BLaER1 treated with 17β-estradiol and CSF1 and Interleukin-3, amounts not matched to agents 10 nM and 100 nM (cell line): Measurements from ENCODE around the gene GPC4.
A peak's percentile ranks its signal among the peaks of the same experiment; 100 is the strongest.

Experiments used
- H3K27ac ChIP-seq, 11 experiments: shearing (Covaris generic); formaldehyde crosslinking; 2 replicates each; pipeline ENCODE4 v1.8.1; 2022
- H3K27me3 ChIP-seq, 11 experiments: shearing (Covaris generic); formaldehyde crosslinking; 2 replicates each; pipeline ENCODE4 v1.8.1; 2022
- H3K36me3 ChIP-seq, 11 experiments: shearing (Covaris generic); formaldehyde crosslinking; 2 replicates each; pipeline ENCODE4 v1.8.1; 2022
- H3K4me1 ChIP-seq, 10 experiments: shearing (Covaris generic); formaldehyde crosslinking; 2 replicates each; pipeline ENCODE4 v1.8.1; 2022
- H3K4me2 ChIP-seq, 11 experiments: shearing (Covaris generic); formaldehyde crosslinking; 2 replicates each; pipeline ENCODE4 v1.8.1; 2022
- H3K4me3 ChIP-seq, 10 experiments: shearing (Covaris generic); formaldehyde crosslinking; 2 replicates each; pipeline ENCODE4 v1.8.1; 2022
- H3K9ac ChIP-seq, 11 experiments: shearing (Covaris generic); formaldehyde crosslinking; 2 replicates each; pipeline ENCODE4 v1.8.1; 2022
- H3K9me3 ChIP-seq, 11 experiments: shearing (Covaris generic); formaldehyde crosslinking; replicated peaks in 1 of 11; 2 replicates each; pipeline ENCODE4 v1.8.1; 2022
- H4K20me1 ChIP-seq, 11 experiments: shearing (Covaris generic); formaldehyde crosslinking; 2 replicates each; pipeline ENCODE4 v1.8.1; 2022
- Cebpa-rat ChIP-seq, 11 experiments: shearing (Covaris generic); IDR thresholded peaks; 2 replicates each; pipeline ENCODE4 v1.8.1; 2022

Gene GPC4

GRCh38 chrX:133366735-133367134, 48.6 kb downstream of the GPC4 start:
- Histone ChIP-seq H3K4me2 (no peak overlapping the region), H3K36me3 (no peaks in the 10 kb centered on the region), H3K9me3 (0 out of 22 replicates have a peak, but pooled peaks cover 0 to 4% (median 0%) of the 10 kb centered on the region in 11 experiments), H3K4me1 (peaks cover 0 to 9% (median 0%) of the 10 kb centered on the region in 10 experiments; a peak in 6 of 20 replicates), H3K4me3 (no peak overlapping the region), H3K9ac (no peak overlapping the region), H3K27me3 (peaks cover 96 to 100% (median 100%) of the 10 kb centered on the region in 11 experiments), H3K27ac (no peak overlapping the region), H4K20me1 (peaks cover 0 to 7% (median 0%) of the 10 kb centered on the region in 11 experiments; a peak in 2 of 22 replicates)
- TF ChIP-seq Cebpa-rat (IDR thresholded peaks at IDR 0.05): no peak

- no peak overlapping the region for H3K4me3 ChIP-seq
- H3K36me3 ChIP-seq: no peaks in the 10 kb centered on the region
- peaks cover 0 to 7% (median 0%) of the 10 kb centered on the region in 11 experiments; a peak in 1 of 22 replicates for H4K20me1 ChIP-seq
- peaks cover 0 to 9% (median 0%) of the 10 kb centered on the region in 10 experiments; a peak in 6 of 20 replicates for H3K4me1 ChIP-seq
- TF ChIP-seq Cebpa-rat (IDR thresholded peaks at IDR 0.05): no peak
- H3K4me2 ChIP-seq: no peak overlapping the region
- no peak overlapping the region for H3K9ac ChIP-seq
- peaks cover 96 to 100% (median 100%) of the 10 kb centered on the region in 11 experiments for H3K27me3 ChIP-seq
- no peak overlapping the region for H3K27ac ChIP-seq
- H3K9me3 ChIP-seq: 0 out of 22 replicates have a peak, but pooled peaks cover 0 to 4% (median 0%) of the 10 kb centered on the region in 11 experiments
These were observed 49.2 kb downstream of the GPC4 start for GRCh38 chrX:133365871-133366611.

- Histone ChIP-seq H3K4me2 (no peak overlapping the region), H3K4me3 (no peak overlapping the region), H3K9ac (no peak overlapping the region), H3K27me3 (peaks cover 98 to 100% (median 100%) of the 10 kb centered on the region in 11 experiments), H3K9me3 (0 out of 22 replicates have a peak, but pooled peaks cover 0 to 4% (median 0%) of the 10 kb centered on the region in 11 experiments), H4K20me1 (peaks cover 0 to 7% (median 0%) of the 10 kb centered on the region in 11 experiments; a peak in 1 of 22 replicates), H3K4me1 (peaks cover 0 to 9% (median 0%) of the 10 kb centered on the region in 10 experiments; a peak in 1 of 20 replicates), H3K27ac (no peak overlapping the region), H3K36me3 (no peaks in the 10 kb centered on the region)
- TF ChIP-seq Cebpa-rat (IDR thresholded peaks at IDR 0.05): no peak
These were observed 50.4 kb downstream of the GPC4 start for GRCh38 chrX:133364865-133365264.

- Histone ChIP-seq H4K20me1 (peaks cover 0 to 7% (median 0%) of the 10 kb centered on the region in 11 experiments; a peak in 1 of 22 replicates), H3K27me3 (peaks cover 98 to 100% (median 100%) of the 10 kb centered on the region in 11 experiments), H3K9ac (no peak overlapping the region), H3K4me3 (no peak overlapping the region), H3K36me3 (no peaks in the 10 kb centered on the region), H3K4me2 (no peak overlapping the region), H3K9me3 (0 out of 22 replicates have a peak, but pooled peaks cover 0 to 4% (median 0%) of the 10 kb centered on the region in 11 experiments), H3K4me1 (peaks cover 0 to 4% (median 0%) of the 10 kb centered on the region in 10 experiments; a peak in 1 of 20 replicates), H3K27ac (no peak overlapping the region)
- TF ChIP-seq Cebpa-rat (IDR thresholded peaks at IDR 0.05): no peak
These were observed 51.1 kb downstream of the GPC4 start for GRCh38 chrX:133364196-133364595.

- Histone ChIP-seq H3K27me3 (peaks cover 98 to 100% (median 100%) of the 10 kb centered on the region in 11 experiments), H3K36me3 (no peaks in the 10 kb centered on the region), H3K4me2 (no peak overlapping the region), H3K9me3 (0 out of 22 replicates have a peak, but pooled peaks cover 0 to 4% (median 0%) of the 10 kb centered on the region in 11 experiments), H3K4me3 (no peak overlapping the region), H3K9ac (no peak overlapping the region), H3K27ac (no peak overlapping the region), H3K4me1 (no peaks in the 10 kb centered on the region), H4K20me1 (peaks cover 0 to 7% (median 0%) of the 10 kb centered on the region in 11 experiments; a peak in 1 of 22 replicates)
- TF ChIP-seq Cebpa-rat (IDR thresholded peaks at IDR 0.05): no peak
These were observed 52.8 kb downstream of the GPC4 start for GRCh38 chrX:133362538-133362937.

GRCh38 chrX:133359466-133359865, 55.8 kb downstream of the GPC4 start:
- H4K20me1 ChIP-seq: no peaks in the 10 kb centered on the region; a peak in 1 of 22 replicates
- no peak overlapping the region for H3K9ac ChIP-seq
- no peaks in the 10 kb centered on the region for H3K4me1 ChIP-seq
- no peak for TF ChIP-seq Cebpa-rat (IDR thresholded peaks at IDR 0.05)
- H3K4me3 ChIP-seq: no peak overlapping the region
- no peaks in the 10 kb centered on the region for H3K36me3 ChIP-seq
- no peak overlapping the region for H3K4me2 ChIP-seq
- H3K27ac ChIP-seq: no peak overlapping the region
- H3K27me3 ChIP-seq: peaks cover 95 to 99% (median 98%) of the 10 kb centered on the region in 11 experiments
- H3K9me3 ChIP-seq: peaks cover 0 to 10% (median 0%) of the 10 kb centered on the region in 11 experiments; a peak in 3 of 22 replicates

- Histone ChIP-seq H3K4me2 (no peak overlapping the region), H3K27ac (no peak overlapping the region)
- TF ChIP-seq Cebpa-rat (IDR thresholded peaks at IDR 0.05): no peak
These were observed 62.1 kb downstream of the GPC4 start for GRCh38 chrX:133353233-133353632.

GRCh38 chrX:133350751-133351150, 64.5 kb downstream of the GPC4 start:
- no peak overlapping the region for H3K9ac ChIP-seq
- TF ChIP-seq Cebpa-rat (IDR thresholded peaks at IDR 0.05): peak in 1 of 11 experiments; percentile 16; a peak in 1 of 22 replicates
- no peak overlapping the region; a peak in 1 of 22 replicates for H3K4me2 ChIP-seq
- H3K4me1 ChIP-seq: peaks cover 0 to 4% (median 0%) of the 10 kb centered on the region in 10 experiments; a peak in 1 of 20 replicates
- peaks cover 0 to 11% (median 4%) of the 10 kb centered on the region in 11 experiments; a peak in 13 of 22 replicates for H3K9me3 ChIP-seq
- no peaks in the 10 kb centered on the region; a peak in 2 of 22 replicates for H4K20me1 ChIP-seq
- no peak overlapping the region for H3K4me3 ChIP-seq
- H3K36me3 ChIP-seq: no peaks in the 10 kb centered on the region
- H3K27ac ChIP-seq: no peak overlapping the region
- H3K27me3 ChIP-seq: peaks cover 95 to 98% (median 96%) of the 10 kb centered on the region in 11 experiments

More at GRCh38 chrX:133353233-133353632, 62.1 kb downstream of the GPC4 start:
- Histone ChIP-seq H3K9me3 (peaks cover 0 to 7% (median 0%) of the 10 kb centered on the region in 11 experiments; a peak in 4 of 22 replicates), H3K27me3 (peaks cover 95 to 98% (median 97%) of the 10 kb centered on the region in 11 experiments), H3K4me3 (no peak overlapping the region), H4K20me1 (no peaks in the 10 kb centered on the region; a peak in 1 of 22 replicates), H3K9ac (no peak overlapping the region), H3K4me1 (no peaks in the 10 kb centered on the region), H3K36me3 (no peaks in the 10 kb centered on the region)

- no peak overlapping the region for H3K27ac ChIP-seq
These were observed 69.3 kb downstream of the GPC4 start for GRCh38 chrX:133346026-133346425.

More at GRCh38 chrX:133346026-133346425, 69.3 kb downstream of the GPC4 start:
- Histone ChIP-seq H3K4me1 (peaks cover 0 to 6% (median 0%) of the 10 kb centered on the region in 10 experiments; a peak in 1 of 20 replicates), H4K20me1 (peaks cover 0 to 3% (median 0%) of the 10 kb centered on the region in 11 experiments; a peak in 2 of 22 replicates), H3K9me3 (peaks cover 6 to 16% (median 10%) of the 10 kb centered on the region in 11 experiments; a peak in 15 of 22 replicates), H3K9ac (no peak overlapping the region), H3K36me3 (no peaks in the 10 kb centered on the region), H3K4me3 (no peak overlapping the region), H3K27me3 (peaks cover 97 to 100% (median 100%) of the 10 kb centered on the region in 11 experiments), H3K4me2 (peak overlapping the region in 1 of 11 experiments; percentile 15; a peak in 1 of 22 replicates)
- no peak for TF ChIP-seq Cebpa-rat (IDR thresholded peaks at IDR 0.05)
